GM12865 (cell line): Measurements from ENCODE around the gene DZANK1.
"Not testable (repeated sequence)": the region's sequence is repeated elsewhere in the genome, so short reads cannot be mapped to it uniquely, and the experiment has no call there.

Experiments used
- DNase-seq: peaks from one replicate; pipeline ENCODE4 v3.0.0; 2010; ENCODE audit warnings: low read depth
- H3K4me3 ChIP-seq: 2 replicates; pipeline ENCODE4 v1.5.1; 2011; ENCODE audit warnings: mild to moderate bottlenecking, low read depth, low read length, control low read depth
- TF ChIP-seq, protein P1 (sequence below): IDR thresholded peaks from 2 replicates; pipeline ENCODE4 v1.5.1; 2011; ENCODE audit warnings: low read length, control low read depth, low read depth, inconsistent platforms; ENCODE audit not compliant: insufficient read depth; ENCODE audit errors: missing control alignments

DZANK1 gene

DNA sequence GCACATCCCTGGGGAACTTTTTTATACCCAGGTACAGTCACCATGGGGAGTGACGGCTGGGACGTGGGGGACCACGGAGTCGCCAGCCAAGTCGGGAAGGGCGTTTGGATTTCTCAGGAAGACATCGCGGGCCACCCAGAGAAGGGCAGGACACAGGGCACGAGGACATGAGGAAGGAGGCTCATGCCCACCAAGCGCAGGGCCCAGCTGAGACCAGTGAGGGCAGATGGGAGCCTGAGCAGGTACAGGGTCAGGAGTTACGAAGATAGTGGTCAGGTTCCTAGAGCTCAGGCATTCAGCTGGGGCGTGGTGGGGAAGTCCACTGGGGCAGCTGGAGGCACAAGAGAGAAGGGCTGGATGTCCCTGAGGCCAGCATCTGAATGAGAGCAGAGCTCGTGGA is 103.9 kb downstream of the DZANK1 start:
- DNase-seq: no peak
- TF ChIP-seq, protein P1, sequence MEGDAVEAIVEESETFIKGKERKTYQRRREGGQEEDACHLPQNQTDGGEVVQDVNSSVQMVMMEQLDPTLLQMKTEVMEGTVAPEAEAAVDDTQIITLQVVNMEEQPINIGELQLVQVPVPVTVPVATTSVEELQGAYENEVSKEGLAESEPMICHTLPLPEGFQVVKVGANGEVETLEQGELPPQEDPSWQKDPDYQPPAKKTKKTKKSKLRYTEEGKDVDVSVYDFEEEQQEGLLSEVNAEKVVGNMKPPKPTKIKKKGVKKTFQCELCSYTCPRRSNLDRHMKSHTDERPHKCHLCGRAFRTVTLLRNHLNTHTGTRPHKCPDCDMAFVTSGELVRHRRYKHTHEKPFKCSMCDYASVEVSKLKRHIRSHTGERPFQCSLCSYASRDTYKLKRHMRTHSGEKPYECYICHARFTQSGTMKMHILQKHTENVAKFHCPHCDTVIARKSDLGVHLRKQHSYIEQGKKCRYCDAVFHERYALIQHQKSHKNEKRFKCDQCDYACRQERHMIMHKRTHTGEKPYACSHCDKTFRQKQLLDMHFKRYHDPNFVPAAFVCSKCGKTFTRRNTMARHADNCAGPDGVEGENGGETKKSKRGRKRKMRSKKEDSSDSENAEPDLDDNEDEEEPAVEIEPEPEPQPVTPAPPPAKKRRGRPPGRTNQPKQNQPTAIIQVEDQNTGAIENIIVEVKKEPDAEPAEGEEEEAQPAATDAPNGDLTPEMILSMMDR: no peak
- no peak overlapping the region for H3K4me3 ChIP-seq

DNA sequence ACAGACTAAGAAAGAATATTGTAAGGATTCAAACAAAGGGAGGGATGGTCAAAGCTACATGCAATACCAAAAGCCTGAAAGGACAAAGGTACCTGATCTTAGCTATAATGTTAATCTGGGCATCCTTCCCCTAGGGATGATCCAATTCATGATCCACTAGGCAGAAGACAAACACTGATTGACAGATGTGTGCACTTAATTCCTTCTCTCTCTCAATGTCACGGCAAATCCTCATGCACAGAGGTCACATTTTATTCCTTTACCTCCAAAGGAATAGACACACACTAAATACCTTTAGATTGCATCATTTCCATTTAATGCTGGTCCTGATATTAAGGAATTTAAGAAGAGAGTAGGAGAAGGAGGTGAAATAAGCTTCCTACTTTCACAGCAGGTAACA is 105.2 kb downstream of the DZANK1 start:
- TF ChIP-seq, protein P1: no peak
- no peak overlapping the region for H3K4me3 ChIP-seq
- no peak for DNase-seq

DNA sequence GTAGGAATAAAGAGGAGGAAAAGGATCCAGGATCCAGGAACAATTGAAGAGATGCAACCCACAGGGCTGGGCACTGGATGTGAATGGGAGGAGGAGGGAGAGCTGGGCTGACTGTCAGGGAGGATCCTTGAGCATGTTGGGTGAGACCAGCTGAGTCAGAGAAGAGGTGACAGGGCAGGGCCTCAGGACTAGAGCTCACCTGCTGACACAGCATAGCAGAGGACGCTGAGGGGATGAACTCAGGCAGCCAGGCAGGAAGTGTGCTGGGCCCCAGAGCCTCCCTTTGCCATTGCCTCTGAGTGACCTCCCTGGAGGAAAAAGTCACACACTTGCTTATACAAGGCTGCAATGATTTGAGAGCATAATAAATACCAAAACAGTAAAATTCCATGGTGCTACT is 106.2 kb downstream of the DZANK1 start:
- no peak overlapping the region for H3K4me3 ChIP-seq
- no peak for DNase-seq
- TF ChIP-seq, protein P1: no peak

DNA sequence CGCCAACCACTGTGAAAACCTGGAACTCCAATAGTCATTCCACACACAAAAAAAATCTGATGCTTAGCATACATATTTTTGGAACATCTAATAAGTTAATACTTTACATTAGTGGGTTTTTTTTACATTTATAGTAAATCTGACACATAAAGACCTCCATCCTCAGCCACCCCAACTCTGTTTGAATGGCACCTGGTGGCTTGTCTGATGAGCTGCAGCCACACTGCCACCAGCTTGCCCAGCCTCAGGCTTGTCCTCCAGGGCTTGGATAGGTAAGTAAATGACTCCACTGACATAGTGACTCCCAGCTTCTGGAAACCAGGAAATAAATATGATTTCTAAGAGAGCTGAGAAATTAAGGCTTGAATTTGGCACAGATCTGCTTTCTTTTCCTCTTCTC is 107.0 kb downstream of the DZANK1 start:
- TF ChIP-seq, protein P1: no peak
- no peak overlapping the region for H3K4me3 ChIP-seq
- no peak for DNase-seq

DNA sequence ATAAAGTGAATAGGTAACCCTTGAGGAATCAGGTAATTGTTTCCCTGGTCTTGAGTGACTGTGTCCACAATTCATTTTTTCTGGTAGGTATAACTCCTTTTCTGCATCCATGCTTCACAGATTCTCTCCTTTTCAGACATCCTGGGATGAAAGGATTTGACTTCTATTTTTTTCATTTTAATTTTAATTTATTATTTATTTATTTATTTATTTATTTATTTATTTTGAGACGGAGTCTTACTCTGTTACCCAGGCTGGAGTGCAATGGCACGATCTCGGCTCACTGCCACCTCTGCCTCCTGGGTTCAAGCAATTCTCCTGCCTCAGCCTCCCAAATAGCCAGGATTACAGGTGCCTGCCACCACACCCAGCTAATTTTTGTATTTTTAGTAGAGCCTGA is 117.1 kb downstream of the DZANK1 start:
- H3K4me3 ChIP-seq, DNase-seq: not testable (repeated sequence)
